Inflammatory macrophage treated with lipopolysaccharide for 1 hour (primary cell): ENCODE results near the gene DGCR2.
"Not testable (repeated sequence)": the region's sequence is repeated elsewhere in the genome, so short reads cannot be mapped to it uniquely, and the experiment has no call there.

ENCODE experiments used
- DNase-seq, 2 donors: peaks; one replicate each; pipeline ENCODE4 v3.0.0-alpha.2; 2020 to 2022

DGCR2 gene

DNA sequence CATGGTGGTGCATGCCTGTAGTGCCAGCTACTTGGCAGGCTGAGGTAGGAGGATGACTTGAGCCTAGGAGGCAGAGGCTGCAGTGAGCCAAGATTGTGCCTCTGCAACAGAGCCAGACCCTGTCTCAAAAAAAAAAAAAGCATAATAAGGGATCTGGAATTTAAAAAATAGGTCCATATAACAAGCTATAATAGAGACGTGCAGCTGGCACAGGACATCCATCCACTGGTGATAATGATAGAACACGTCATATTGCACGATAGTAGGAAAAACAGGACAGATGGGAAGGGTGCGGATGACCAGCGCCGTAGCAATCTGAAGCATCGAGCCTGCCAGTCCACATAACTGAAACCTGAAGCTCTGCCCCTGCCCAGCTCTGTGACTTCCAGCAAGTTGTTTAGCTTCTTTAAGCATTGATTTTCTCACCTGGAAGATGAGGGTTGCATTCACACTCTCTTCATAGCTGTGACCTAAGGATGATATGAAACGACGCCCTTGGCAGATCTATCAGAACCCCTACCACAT, 125.8 kb downstream of the DGCR2 start:
- no peak for DNase-seq

DNA sequence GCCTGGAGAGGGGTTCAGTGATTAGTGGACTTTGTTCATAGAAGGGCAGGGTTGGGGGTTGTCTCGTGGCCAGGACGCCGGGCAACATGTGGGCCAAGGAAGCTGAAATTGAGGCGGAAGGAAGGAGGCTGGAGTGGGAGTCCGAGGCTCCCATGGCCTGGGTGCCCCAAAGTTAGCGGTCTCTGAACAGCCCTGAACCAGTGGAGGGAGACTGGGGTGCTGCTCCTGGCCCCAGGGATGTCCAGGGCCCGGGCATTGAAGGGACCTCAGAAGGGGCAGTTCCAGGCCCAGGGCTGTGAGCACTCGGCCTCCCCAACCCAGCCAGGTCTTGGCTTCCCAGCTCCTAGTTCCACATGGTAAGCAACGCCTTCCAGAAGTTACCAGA, 126.9 kb downstream of the DGCR2 start:
- DNase-seq, result no peak

DNA sequence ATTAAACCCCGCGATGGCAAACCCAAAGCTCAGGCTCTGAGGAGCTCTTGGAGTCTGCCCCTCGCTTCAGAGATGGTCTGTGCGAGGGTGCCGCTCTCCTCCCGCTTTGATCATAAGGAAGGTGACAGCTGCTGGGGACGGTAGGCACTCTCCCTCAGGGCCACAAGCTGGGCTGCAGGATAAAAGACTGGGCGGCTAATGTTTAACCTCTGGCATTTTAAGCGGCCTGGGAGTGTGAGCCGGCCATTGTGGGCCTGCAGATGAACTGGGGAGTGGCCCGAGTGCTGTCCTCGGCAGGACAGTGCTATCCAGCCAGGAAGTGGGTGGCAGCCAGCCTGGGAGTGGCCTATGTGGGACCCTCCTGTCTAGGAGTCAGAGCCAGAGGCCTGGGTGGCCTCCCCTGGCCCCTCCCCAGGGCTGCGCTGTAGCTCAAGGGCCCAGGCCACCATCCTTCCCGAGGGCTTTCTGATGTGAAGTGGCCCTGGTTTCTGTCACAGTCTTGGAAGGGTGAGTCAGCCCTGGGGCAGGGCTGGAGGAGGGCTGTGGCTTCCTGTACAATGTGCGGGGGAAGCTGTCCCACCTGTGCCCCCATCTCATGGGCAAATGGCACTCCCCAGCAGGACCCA, 127.4 kb downstream of the DGCR2 start:
- no peak for DNase-seq

DNA sequence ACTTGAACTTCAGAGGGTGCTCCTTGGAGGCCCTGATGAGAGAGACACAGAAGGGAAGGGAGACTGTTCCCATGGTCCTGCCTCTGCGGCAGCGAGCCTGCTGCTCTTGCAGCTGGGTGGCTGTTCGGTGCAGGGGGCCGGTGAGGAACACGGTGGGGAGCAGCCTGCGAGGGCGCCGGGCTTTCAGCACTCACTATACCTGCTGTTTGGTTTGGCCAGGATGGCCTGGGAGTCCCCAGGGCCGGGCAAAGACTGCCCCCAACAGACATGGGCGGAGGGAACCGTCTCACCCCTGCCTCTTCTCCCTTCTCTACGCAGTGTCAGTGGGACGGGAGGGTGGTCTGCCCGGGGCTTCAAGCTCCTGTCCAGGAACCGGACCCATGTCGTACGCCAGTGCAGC, 128.2 kb downstream of the DGCR2 start:
- DNase-seq, result no peak

DNA sequence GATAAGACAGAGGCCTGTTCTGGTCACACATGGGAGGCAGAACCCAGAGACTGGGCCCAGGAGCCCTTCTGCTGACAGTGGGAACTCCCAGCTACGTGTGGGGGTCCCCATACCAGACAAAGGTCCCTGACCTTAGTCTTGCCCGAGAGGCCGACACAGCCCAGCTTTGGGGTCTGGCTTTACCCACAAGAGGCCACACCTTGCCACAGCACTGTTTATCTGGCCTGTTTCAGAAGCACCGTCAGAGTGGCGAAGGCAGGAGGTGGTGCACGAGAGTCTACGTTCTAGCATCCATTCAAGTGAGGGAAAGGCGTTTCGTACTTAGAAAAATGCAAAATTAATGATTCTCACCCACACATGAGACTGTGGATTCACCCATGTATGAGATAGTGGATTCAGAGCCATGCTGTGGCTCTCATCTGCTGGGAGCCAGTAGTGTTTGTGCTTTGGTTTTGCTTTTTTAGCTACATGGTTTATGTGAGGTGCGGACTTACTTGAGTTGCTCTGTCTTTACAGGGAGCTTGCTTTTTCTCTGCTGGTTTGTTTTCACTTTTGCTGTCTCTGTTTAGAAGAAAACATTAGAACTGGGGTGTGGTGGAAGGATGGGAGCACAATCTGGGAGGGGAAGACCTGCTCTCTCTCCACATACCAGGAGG, 129.5 kb downstream of the DGCR2 start:
- DNase-seq, result no peak

DNA sequence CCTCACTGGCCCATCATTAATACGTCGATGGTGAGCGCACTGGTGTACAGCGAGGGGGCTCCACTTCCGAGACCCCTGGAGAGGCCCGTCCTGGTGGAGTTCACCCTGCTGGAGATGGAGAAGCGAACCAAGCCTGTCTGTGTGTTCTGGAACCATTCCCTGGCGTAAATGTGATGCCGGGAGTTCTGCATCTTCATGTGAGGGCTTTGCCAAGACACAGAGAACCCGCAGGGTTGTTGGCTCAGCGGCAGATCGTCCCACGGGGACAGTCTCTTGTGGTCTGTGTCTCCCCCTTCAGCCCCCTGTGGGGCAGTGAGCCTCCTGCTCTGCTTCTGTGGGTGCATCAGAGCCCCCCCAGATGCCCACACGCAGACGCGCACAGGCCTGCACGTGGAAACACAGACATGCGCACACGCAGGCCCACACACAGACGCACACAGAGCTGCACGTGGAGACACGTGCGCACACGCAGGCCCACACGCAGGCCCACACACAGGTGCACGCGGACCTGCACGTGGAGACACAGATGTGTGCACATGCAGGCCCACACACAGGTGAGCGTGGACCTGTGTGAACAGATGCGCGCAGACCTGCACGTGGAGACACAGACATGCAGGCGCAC, 130.3 kb downstream of the DGCR2 start:
- DNase-seq, result no peak

DNA sequence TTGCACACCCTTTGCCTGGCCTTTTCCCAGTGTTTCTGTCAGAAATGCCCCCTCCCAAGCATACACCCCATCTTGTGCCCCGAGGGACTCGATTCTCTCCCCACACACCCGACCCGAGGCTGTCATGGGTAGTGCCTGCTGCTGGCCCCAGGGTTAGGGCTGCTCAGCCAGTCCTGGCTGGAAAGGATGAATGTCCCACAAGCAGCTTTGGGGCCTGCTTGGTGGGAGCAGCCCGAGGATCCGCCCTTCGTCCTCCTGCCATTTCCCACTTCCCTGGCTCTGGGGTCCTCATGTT, 131.1 kb downstream of the DGCR2 start:
- DNase-seq, result no peak

DNA sequence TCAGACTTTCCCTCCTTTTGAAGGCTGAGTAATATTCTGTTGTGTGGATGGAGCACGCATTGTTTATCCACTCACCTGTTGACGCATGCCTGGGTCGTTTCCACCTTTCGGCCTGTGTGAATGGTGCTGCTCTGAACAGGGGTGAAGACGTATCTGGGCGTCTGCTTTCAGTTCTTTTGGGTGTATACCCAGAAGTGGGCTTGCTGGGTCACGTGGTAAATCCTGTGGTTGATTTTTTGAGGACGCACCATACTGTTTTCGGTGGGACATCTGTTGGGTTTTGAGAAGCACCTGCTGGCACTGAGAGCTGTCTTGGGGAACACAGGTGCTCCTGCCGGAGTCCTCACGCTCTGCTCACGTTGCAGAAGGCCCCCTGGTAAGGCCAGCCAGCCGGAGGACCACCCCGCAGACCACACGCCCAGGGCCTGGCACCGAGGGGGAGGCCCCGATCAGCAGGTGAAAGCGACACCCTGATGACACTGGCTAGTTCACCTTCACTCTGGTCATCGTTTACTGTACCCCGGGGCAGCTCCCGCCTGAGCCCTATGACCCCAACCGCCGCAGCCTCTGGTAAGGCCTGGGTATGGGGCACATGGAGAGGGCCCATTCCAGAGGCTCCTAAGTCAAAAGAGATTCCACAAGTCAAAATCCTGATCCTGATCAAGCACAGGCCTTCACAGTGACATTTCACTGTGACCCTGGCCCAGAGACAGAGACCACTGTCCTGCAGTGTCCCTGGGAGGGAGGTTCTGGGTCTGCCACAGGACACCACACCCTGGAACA, 131.7 kb downstream of the DGCR2 start:
- DNase-seq, result no peak

DNA sequence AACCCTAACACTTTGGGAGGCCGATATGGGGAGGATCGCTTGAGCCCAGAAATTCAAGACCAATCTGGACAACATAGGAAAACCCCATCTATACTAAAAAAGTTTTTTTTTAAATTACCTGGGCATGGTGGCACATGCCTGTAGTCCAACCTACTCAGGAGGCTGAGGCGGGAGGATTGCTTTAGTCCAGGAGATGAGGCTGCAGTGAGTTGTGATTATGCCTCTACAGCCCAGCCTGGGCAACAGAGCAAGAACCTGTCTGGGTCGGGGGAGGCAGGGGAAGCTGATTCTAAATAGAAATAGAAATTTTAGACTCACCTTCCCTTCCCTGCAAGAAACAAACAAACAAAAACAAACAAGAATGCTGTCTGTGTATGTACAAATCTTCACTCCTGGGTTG, 133.3 kb downstream of the DGCR2 start:
- DNase-seq, result no peak

DNA sequence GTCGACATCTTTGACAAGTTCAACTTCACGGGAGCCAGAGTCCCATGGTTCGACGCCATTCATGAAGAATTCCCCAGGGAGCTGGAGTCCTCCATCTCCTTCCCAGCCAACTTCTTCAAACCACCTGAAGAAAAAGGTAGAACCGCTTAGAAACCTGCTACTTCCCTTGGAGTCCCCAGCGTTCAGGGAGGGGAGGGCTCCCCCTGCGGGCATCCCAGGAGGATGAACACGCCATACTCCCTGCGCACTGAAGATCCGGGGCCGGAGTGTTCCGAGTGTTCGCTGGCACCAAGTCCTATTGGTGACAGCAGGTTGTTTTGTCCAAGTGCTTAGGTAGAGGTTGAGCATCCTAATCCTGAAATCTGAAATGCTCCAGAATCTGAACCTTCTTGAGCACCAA, 134.4 kb downstream of the DGCR2 start:
- no peak for DNase-seq

DNA sequence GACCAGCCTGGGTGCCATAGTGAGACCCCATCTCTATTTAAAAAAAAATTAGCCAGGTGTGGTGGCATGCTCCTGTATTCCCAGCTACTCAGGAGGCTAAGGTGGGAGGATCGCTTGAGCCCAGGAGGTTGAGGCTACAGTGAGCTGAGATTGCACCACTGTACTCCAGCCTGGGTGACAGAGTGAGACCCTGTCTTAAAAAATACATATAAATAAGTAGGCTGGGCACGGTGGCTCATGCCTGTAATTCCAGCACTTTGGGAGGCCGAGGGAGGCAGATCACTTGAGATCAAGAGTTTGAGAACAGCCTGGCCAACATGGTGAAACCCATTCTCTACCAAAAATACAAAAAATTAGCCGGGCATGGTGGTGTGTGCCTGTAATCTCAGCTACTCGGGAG, 135.1 kb downstream of the DGCR2 start:
- DNase-seq, result not testable (repeated sequence)
